ENCODE measurements around the gene FSTL3. TPM values are rescaled to one million over a fixed set of nuclear protein-coding genes. Genes with fewer than 3 reads are reported as not detected.

FSTL3 gene
- total and polyA plus RNA-seq, 3 donors from 2014 or later: 98.6 to 397 (median 343) TPM

DNA sequence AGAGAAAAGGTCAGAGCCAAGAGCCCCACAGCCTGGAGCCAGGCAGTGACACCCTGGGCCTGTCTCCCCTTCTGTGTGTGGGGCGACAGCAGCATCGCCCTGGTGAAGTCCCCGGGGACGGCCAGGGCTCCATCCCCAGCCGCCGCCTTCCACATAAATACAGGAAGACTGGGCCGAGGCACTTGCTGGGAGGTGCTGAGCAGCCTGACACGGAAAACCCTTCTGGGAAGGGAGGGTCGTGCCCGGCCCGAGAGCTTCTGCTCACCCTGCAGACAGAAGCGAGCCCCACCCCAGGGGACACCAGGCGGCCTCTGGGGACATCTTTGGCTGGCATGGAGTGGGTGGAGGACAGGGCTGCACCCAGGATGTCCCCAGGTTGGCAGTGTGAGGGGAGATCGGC lies 31.4 kb upstream of the FSTL3 start:
- H3K36me3 ChIP-seq (ENCODE audit: low read depth, missing control alignments): no peaks in the 10 kb centered on the region

DNA sequence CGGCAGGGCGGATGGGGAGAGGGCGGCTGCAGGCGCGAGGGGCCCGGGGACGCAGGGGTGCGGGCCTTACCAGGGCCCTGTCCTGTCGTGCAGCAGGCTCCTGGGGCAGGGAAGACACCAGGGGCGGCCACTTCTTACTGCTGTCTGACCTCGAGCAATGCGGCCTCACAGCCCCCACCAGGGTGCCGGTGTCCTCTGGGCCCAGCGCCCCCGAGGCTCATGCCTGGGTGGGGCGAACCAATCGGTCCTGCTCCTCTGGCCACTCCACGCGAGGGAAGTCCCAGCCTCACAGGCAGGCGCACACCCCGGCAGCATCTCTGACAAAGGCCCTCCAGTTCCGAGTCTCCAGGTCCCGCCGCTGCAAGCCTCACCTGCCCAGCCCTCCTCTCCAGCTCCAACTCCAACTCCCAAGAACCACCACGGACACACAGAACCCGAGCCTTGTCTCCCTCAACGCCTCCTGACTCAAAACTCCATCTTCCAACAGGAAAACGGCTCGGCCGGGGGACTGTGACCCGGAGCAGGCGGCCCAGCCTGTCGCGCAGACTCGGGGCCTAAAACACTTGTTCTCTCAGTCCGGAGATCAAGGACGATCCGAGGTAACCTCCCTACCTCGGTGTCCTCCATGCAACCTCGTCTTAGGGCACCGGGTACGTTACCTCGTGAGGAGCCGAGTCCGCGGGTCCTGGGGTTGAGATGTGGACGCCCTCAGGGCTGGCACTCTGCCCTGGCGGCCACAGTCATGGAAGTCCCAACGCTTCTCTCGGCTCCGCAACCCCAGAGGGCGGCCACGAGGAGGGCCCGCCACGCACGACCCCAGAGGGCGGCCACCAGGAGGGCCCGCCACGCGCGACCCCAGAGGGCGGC lies 30.0 kb upstream of the FSTL3 start:
- Histone ChIP-seq H3K36me3 (ENCODE audit: low read depth, missing control alignments) (no peaks in the 10 kb centered on the region), H3K4me3 (no peak overlapping the region), H3K27ac (no peak overlapping the region), H3K27me3 (no peaks in the 10 kb centered on the region), H3K4me1 (peaks cover 6% of the 10 kb centered on the region), H3K9me3 (no peaks in the 10 kb centered on the region)
- DNase-seq: no peak
- WGBS, 2 donors: 92 to 94% methylated on average over 26 to 62 of the region's 62 CpGs
- no peak for TF ChIP-seq POLR2A (IDR thresholded peaks at IDR 0.05)
- TF ChIP-seq, protein P1, sequence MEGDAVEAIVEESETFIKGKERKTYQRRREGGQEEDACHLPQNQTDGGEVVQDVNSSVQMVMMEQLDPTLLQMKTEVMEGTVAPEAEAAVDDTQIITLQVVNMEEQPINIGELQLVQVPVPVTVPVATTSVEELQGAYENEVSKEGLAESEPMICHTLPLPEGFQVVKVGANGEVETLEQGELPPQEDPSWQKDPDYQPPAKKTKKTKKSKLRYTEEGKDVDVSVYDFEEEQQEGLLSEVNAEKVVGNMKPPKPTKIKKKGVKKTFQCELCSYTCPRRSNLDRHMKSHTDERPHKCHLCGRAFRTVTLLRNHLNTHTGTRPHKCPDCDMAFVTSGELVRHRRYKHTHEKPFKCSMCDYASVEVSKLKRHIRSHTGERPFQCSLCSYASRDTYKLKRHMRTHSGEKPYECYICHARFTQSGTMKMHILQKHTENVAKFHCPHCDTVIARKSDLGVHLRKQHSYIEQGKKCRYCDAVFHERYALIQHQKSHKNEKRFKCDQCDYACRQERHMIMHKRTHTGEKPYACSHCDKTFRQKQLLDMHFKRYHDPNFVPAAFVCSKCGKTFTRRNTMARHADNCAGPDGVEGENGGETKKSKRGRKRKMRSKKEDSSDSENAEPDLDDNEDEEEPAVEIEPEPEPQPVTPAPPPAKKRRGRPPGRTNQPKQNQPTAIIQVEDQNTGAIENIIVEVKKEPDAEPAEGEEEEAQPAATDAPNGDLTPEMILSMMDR (IDR thresholded peaks at IDR 0.05): no peak
- intact Hi-C loops (cut with DNase I; ENCODE audit: low total_unique reads): no loop called here

More for the DNA sequence above, 31.4 kb upstream of the FSTL3 start:
- no peak for TF ChIP-seq POLR2A (IDR thresholded peaks at IDR 0.05)
- TF ChIP-seq, protein P1 (IDR thresholded peaks at IDR 0.05): no peak
- DNase-seq: no peak
- intact Hi-C loops (cut with DNase I; ENCODE audit: low total_unique reads): no loop called here
- Histone ChIP-seq H3K27me3 (no peaks in the 10 kb centered on the region), H3K4me3 (no peak overlapping the region), H3K27ac (no peak overlapping the region), H3K9me3 (no peaks in the 10 kb centered on the region), H3K4me1 (peaks cover 9% of the 10 kb centered on the region)
- WGBS, 2 donors: 84% methylated on average over 14 of the region's 14 CpGs; no CpG with 5 or more reads in 1 of the 2 donors

DNA sequence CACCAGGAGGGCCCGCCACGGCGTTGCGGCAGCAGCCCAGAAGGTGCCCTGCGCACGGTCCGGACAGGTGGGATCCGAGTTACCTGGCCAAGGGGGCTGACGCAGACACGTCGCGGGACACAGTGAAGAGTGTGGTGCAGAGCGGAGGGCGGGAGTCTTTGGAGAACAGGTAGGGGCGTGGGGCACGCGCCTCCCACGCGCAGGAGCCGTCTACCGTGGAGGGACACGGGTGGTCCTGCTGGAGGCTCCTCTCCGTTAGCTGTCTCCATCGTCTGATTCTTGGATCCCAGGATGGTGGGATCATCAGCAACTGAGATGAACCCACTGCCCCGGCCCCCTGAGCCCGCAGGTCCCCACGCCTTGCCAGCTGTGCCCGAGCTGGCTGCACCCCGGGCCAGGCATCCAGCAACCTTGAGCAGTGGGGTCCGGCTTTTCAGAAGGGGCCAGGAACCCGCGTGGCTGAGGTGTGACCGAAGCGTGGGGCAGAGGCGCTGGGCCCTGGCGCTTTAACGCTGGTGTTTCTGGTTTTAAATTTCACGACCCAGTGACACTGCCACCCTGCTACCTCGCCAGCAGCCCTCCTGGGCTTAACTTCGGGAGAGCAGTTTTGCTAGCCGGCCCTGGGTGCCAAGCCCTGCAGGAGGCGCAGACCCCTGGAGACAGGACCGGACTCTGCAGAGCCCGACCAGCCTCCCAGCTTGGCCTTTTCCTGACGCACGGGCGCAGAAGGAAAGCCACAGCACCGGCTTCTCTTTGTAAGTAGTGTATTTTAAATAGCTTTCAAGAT lies 29.2 kb upstream of the FSTL3 start:
- DNase-seq: no peak
- H3K27ac ChIP-seq: no peak overlapping the region
- no peaks in the 10 kb centered on the region for H3K36me3 ChIP-seq (ENCODE audit: low read depth, missing control alignments)
- intact Hi-C loops (cut with DNase I; ENCODE audit: low total_unique reads): no loop called here
- TF ChIP-seq, protein P1 (IDR thresholded peaks at IDR 0.05): no peak
- TF ChIP-seq POLR2A (IDR thresholded peaks at IDR 0.05): no peak
- no peak overlapping the region for H3K4me3 ChIP-seq
- peaks cover 6% of the 10 kb centered on the region for H3K4me1 ChIP-seq
- H3K27me3 ChIP-seq: no peaks in the 10 kb centered on the region
- 91 to 93% methylated on average over 30 to 48 of the region's 48 CpGs for WGBS, 2 donors
- no peaks in the 10 kb centered on the region for H3K9me3 ChIP-seq

DNA sequence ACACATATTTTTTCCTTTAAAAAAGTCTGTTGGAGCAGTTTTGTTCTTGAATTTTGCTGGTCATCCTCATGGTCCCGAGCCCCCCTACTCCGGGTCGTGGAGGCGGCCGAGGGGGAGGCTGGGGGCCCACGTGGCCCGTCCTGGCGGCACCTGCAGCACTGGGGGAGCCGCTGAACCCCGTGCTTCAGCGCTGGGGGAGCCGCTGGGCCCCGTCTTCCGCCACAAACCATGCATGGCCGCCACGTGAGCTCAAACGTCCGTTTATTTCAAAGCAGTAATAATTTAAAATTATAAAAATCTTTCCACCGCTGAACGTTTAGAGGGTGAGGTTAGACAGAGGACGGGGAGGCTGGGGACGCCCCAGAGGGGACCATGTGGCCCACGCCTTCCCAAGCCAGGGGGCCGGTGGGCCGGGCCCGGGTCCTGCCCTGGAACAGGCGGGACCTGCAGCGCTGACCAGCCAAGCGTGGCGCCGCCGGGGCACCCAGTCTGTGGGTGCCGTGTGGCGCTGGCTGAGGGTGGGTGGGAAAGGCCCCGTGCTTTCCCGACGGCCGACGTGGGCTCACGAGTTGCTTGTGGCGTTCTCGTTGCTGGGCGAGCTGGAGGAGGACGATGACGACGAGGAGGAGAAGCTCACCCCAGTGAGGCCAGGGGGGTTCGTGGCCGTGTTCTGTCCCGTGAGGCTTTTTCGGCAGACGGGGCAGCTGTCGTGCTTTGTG lies 28.5 kb upstream of the FSTL3 start:
- Histone ChIP-seq H3K4me1 (peaks cover 6% of the 10 kb centered on the region), H3K9me3 (no peaks in the 10 kb centered on the region), H3K4me3 (no peak overlapping the region), H3K27ac (no peak overlapping the region), H3K27me3 (no peaks in the 10 kb centered on the region), H3K36me3 (ENCODE audit: low read depth, missing control alignments) (no peaks in the 10 kb centered on the region)
- no peak for DNase-seq
- 91 to 96% methylated on average over 40 to 52 of the region's 52 CpGs for WGBS, 2 donors
- intact Hi-C loops (cut with DNase I; ENCODE audit: low total_unique reads): no loop called here
- TF ChIP-seq, protein P1 (IDR thresholded peaks at IDR 0.05): no peak
- TF ChIP-seq POLR2A (IDR thresholded peaks at IDR 0.05): no peak

All from testis (tissue), 3 donors.